H9 (cell line): ENCODE measurements around the gene MTOR. TPM values are rescaled to one million over a fixed set of nuclear protein-coding genes. Genes with fewer than 3 reads are reported as not detected.
A peak's percentile ranks its signal among the peaks of the same experiment; 100 is the strongest.

Experiments used
- DNase-seq: peaks from one replicate; pipeline ENCODE4 v3.0.0-alpha.2; 2017
- H2AFZ ChIP-seq: one replicate; pipeline ENCODE4 v1.6.1; 2013; ENCODE audit warnings: mild to moderate bottlenecking, low read length, control low read depth, moderate library complexity
- H2AK5ac ChIP-seq: 2 replicates; pipeline ENCODE4 v1.6.1; 2013; ENCODE audit warnings: low read length, control low read depth, mixed read lengths; ENCODE audit not compliant: insufficient read length
- H2BK120ac ChIP-seq: one replicate; pipeline ENCODE4 v1.6.1; 2013; ENCODE audit warnings: low read depth, mild to moderate bottlenecking, low read length, control low read depth, inconsistent platforms; ENCODE audit not compliant: poor library complexity, severe bottlenecking
- H2BK12ac ChIP-seq: 2 replicates; pipeline ENCODE4 v1.6.1; 2013; ENCODE audit warnings: low read length, control low read depth, mixed read lengths, low read depth; ENCODE audit not compliant: insufficient read length
- H2BK15ac ChIP-seq: 2 replicates; pipeline ENCODE4 v1.6.1; 2013; ENCODE audit warnings: low read depth, low read length, control low read depth
- H2BK20ac ChIP-seq: one replicate; pipeline ENCODE4 v1.6.1; 2013; ENCODE audit warnings: low read depth, mild to moderate bottlenecking, low read length, control low read depth, inconsistent platforms; ENCODE audit not compliant: poor library complexity, severe bottlenecking
- H2BK5ac ChIP-seq: 2 replicates; pipeline ENCODE4 v1.6.1; 2013; ENCODE audit warnings: low read length, control low read depth, mixed read lengths; ENCODE audit not compliant: insufficient read length
- H3K14ac ChIP-seq: 2 replicates; pipeline ENCODE4 v1.6.1; 2013; ENCODE audit warnings: low read length, control low read depth; ENCODE audit not compliant: insufficient read depth
- H3K18ac ChIP-seq: 2 replicates; pipeline ENCODE4 v1.6.1; 2013; ENCODE audit warnings: low read depth, mild to moderate bottlenecking, mixed read lengths, low read length, control low read depth; ENCODE audit not compliant: insufficient read length
- H3K23ac ChIP-seq: 2 replicates; pipeline ENCODE4 v1.6.1; 2013; ENCODE audit warnings: low read length, control low read depth, mixed read lengths, low read depth; ENCODE audit not compliant: insufficient read length
- H3K23me2 ChIP-seq: 2 replicates; pipeline ENCODE4 v1.6.1; 2013; ENCODE audit warnings: low read depth, mild to moderate bottlenecking, mixed read lengths, low read length, control low read depth; ENCODE audit not compliant: insufficient read length, poor library complexity, severe bottlenecking
- H3K27ac ChIP-seq: 2 replicates; pipeline ENCODE4 v1.5.1; 2013; ENCODE audit warnings: low read length, control low read depth, mixed read lengths, low read depth; ENCODE audit not compliant: insufficient read length
- H3K27me3 ChIP-seq: 2 replicates; pipeline ENCODE4 v1.6.1; 2013; ENCODE audit warnings: low read length, control low read depth, inconsistent platforms; ENCODE audit not compliant: insufficient read depth
- H3K4ac ChIP-seq: 2 replicates; pipeline ENCODE4 v1.6.1; 2013; ENCODE audit warnings: low read depth, mild to moderate bottlenecking, control low read depth, inconsistent platforms, low read length, moderate library complexity
- H3K4me1 ChIP-seq: 2 replicates; pipeline ENCODE4 v1.6.1; 2013; ENCODE audit warnings: low read length, control low read depth, inconsistent platforms; ENCODE audit not compliant: insufficient read depth
- H3K4me2 ChIP-seq: 2 replicates; pipeline ENCODE4 v1.6.1; 2013; ENCODE audit warnings: low read length, control low read depth, mixed read lengths; ENCODE audit not compliant: insufficient read length, insufficient read depth
- H3K56ac ChIP-seq: 2 replicates; pipeline ENCODE4 v1.6.1; 2013; ENCODE audit warnings: low read depth, mild to moderate bottlenecking, mixed read lengths, low read length, control low read depth; ENCODE audit not compliant: insufficient read length
- H3K79me1 ChIP-seq: 2 replicates; pipeline ENCODE4 v1.6.1; 2013; ENCODE audit warnings: low read depth, mild to moderate bottlenecking, moderate library complexity, low read length, control low read depth, inconsistent platforms; ENCODE audit not compliant: insufficient read depth, poor library complexity, severe bottlenecking
- H3K79me2 ChIP-seq: 2 replicates; pipeline ENCODE4 v1.6.1; 2013; ENCODE audit warnings: low read length, control low read depth, inconsistent platforms; ENCODE audit not compliant: insufficient read depth
- H3K9ac ChIP-seq: 2 replicates; pipeline ENCODE4 v1.6.1; 2013; ENCODE audit warnings: low read length, control low read depth, mixed read lengths; ENCODE audit not compliant: insufficient read length; ENCODE audit errors: extremely low read depth
- H3K9me3 ChIP-seq: one replicate; pipeline ENCODE4 v1.6.1; 2013; ENCODE audit warnings: low read depth, low read length, inconsistent platforms; ENCODE audit not compliant: control insufficient read depth
- H3T11ph ChIP-seq: one replicate; pipeline ENCODE4 v1.6.1; 2013; ENCODE audit warnings: mild to moderate bottlenecking, low read length, control low read depth, inconsistent platforms
- H4K20me1 ChIP-seq: one replicate; pipeline ENCODE4 v1.6.1; 2013; ENCODE audit not compliant: control insufficient read depth, insufficient read length, insufficient read depth
- H4K5ac ChIP-seq: 2 replicates; pipeline ENCODE4 v1.6.1; 2013; ENCODE audit warnings: low read depth, mild to moderate bottlenecking, mixed read lengths, low read length, control low read depth; ENCODE audit not compliant: insufficient read length
- H4K8ac ChIP-seq: replicated peaks from 2 replicates; pipeline ENCODE4 v1.6.1; 2013; ENCODE audit warnings: low read length, control low read depth, mixed read lengths, low read depth; ENCODE audit not compliant: insufficient read length
- H4K91ac ChIP-seq: 2 replicates; pipeline ENCODE4 v1.6.1; 2013; ENCODE audit warnings: low read depth, mild to moderate bottlenecking, moderate library complexity, mixed read lengths, low read length, control low read depth; ENCODE audit not compliant: insufficient read length
- H3K27ac Mint-ChIP-seq, 3 experiments: 2 replicates in 2 of 3; 3 replicates in 1 of 3; pipeline ENCODE4 v1.8.0; 2020 to 2021; ENCODE audit warnings: mixed read lengths in 3 of 3, mild to moderate bottlenecking in 1 of 3, moderate library complexity in 1 of 3
- H3K27me3 Mint-ChIP-seq: 2 replicates; pipeline ENCODE4 v1.8.0; 2021; ENCODE audit warnings: low read depth, mild to moderate bottlenecking, moderate library complexity, mixed read lengths
- H3K36me3 Mint-ChIP-seq, 3 experiments: 2 replicates in 2 of 3; 3 replicates in 1 of 3; pipeline ENCODE4 v1.8.0; 2020 to 2021; ENCODE audit warnings: low read depth in 3 of 3, mixed read lengths in 3 of 3; ENCODE audit not compliant: insufficient read depth in 1 of 3
- H3K4me1 Mint-ChIP-seq, 2 experiments: 2 replicates each; pipeline ENCODE4 v1.8.0; 2020; ENCODE audit warnings: mixed read lengths in 2 of 2
- H3K4me3 Mint-ChIP-seq, 2 experiments: 2 replicates in 1 of 2; 3 replicates in 1 of 2; pipeline ENCODE4 v1.8.0; 2020 to 2021; ENCODE audit warnings: mild to moderate bottlenecking in 2 of 2, mixed read lengths in 2 of 2, moderate library complexity in 1 of 2
- H3K9me3 Mint-ChIP-seq, 2 experiments: 2 replicates in 1 of 2; 3 replicates in 1 of 2; pipeline ENCODE4 v1.8.0; 2020; ENCODE audit warnings: mild to moderate bottlenecking in 2 of 2, mixed read lengths in 2 of 2, moderate library complexity in 1 of 2
- CTCF ChIP-seq: fragments of 200-600 bp; sonication (generic); conservative IDR thresholded peaks from 3 replicates; pipeline ENCODE4 v1.8.0; 2021; ENCODE audit warnings: antibody characterized with exemption, mild to moderate bottlenecking
- WGBS: extraction: QIAGEN DNeasy Blood & Tissue Kit; methylation state at CpG from one replicate; pipeline ENCODE4 v1.1.7; 2013; ENCODE audit warnings: missing lambda C conversion rate, low lambda C conversion rate, mixed read lengths; ENCODE audit not compliant: insufficient read length; ENCODE audit errors: extremely low coverage; 5-methylcytosine and 5-hydroxymethylcytosine counted together
- total RNA-seq: library from RNA; stranded (reverse); gene quantifications from 2 replicates; pipeline ENCODE4 v1.2.1, GENCODE V29; 2021

Gene MTOR
- total RNA-seq, 1 experiment from 2014 or later = 67.5 TPM

DNA sequence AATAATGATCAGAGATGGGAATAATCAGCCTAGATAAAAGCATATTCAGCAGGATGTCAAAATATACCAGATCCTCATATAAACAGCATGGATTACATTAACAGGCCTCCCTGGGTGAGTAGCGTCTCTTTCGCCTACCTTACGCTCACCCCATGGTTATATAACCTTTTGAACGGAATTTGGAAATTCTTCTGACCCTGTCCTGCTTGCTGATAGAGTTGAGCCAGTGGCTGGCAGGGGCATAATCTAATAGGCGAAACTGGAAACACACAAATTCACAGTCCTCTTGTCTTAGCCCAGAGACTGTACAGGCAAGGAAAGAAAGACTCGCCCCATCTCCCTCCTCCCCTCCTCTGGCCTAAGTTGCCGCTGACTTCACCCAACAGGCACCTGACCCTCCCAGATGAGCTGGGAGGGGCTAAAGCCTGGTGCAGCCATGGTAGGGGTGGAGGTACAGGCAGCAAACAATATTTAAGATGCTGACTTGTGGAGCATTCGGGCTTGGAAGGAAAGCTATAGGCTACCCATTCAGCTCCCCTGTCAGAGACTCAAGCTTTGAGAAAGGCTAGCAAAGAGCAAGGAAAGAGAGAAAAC is 73.4 kb downstream of the MTOR start, which contains the start of gene ANGPTL7:
Gene ANGPTL7, plus strand, starts transcription at position 498 of the 594 bp plus-strand sequence. CDS start 225 bp downstream, outside the sequence.
- Histone ChIP-seq H3K27ac (no peak within 1 kb of the TSS), H3K9ac (no peak within 1 kb of the TSS), H2BK12ac (no peak within 1 kb of the TSS), H4K91ac (no peak within 1 kb of the TSS), H4K20me1 (no peaks in the 10 kb centered on the region), H2BK20ac (no peak within 1 kb of the TSS), H3K14ac (no peak within 1 kb of the TSS), H4K8ac (no peak within 1 kb of the TSS), H3K4ac (no peak within 1 kb of the TSS), H2BK5ac (no peak within 1 kb of the TSS), H2BK120ac (no peak within 1 kb of the TSS), H3K4me2 (no peak within 1 kb of the TSS), H3K56ac (no peak within 1 kb of the TSS), H2AK5ac (no peak within 1 kb of the TSS), H3K9me3 (no peaks in the 10 kb centered on the region), H3K23me2 (no peaks in the 10 kb centered on the region), H2BK15ac (no peak within 1 kb of the TSS), H3T11ph (no peak within 1 kb of the TSS), H3K27me3 (no peaks in the 10 kb centered on the region), H3K23ac (no peak within 1 kb of the TSS), H3K79me1 (no peaks in the 10 kb centered on the region), H3K79me2 (no peaks in the 10 kb centered on the region), H2AFZ (no peak within 1 kb of the TSS), H3K4me1 (no peaks in the 10 kb centered on the region), H4K5ac (no peak within 1 kb of the TSS), H3K18ac (no peak within 1 kb of the TSS)
- H3K27ac Mint-ChIP-seq = peak within 1 kb of the TSS in 1 of 3 experiments; percentile 51; a peak in 1 of 7 replicates
- H3K9me3 Mint-ChIP-seq = no peaks in the 10 kb centered on the region
- no peak for TF ChIP-seq CTCF
- WGBS = no CpG with 5 or more reads among the region's 8 CpGs
- H3K4me3 Mint-ChIP-seq = no peak within 1 kb of the TSS
- H3K4me1 Mint-ChIP-seq = peaks cover 0 to 6% of the 10 kb centered on the region in 2 experiments; a peak in 1 of 4 replicates
- DNase-seq = no peak
- peaks cover 9 to 60% (median 25%) of the 10 kb centered on the region in 3 experiments; a peak in 6 of 7 replicates for H3K36me3 Mint-ChIP-seq
- no peaks in the 10 kb centered on the region for H3K27me3 Mint-ChIP-seq
